PC-9 (cell line): Measurements from ENCODE around the gene OGDH.

Source experiments
- EZH2 ChIP-seq: fragments of 200-600 bp; sonication (generic); IDR thresholded peaks from 2 replicates; pipeline ENCODE4 v1.8.0; 2017; ENCODE audit warnings: antibody characterized with exemption, low read depth
- TF ChIP-seq, protein P1 (sequence below): fragments of 200-600 bp; sonication (generic); conservative IDR thresholded peaks from 2 replicates; pipeline ENCODE4 v1.6.1; 2017; ENCODE audit warnings: mixed run types, antibody characterized with exemption, mild to moderate bottlenecking, moderate library complexity

DNA sequence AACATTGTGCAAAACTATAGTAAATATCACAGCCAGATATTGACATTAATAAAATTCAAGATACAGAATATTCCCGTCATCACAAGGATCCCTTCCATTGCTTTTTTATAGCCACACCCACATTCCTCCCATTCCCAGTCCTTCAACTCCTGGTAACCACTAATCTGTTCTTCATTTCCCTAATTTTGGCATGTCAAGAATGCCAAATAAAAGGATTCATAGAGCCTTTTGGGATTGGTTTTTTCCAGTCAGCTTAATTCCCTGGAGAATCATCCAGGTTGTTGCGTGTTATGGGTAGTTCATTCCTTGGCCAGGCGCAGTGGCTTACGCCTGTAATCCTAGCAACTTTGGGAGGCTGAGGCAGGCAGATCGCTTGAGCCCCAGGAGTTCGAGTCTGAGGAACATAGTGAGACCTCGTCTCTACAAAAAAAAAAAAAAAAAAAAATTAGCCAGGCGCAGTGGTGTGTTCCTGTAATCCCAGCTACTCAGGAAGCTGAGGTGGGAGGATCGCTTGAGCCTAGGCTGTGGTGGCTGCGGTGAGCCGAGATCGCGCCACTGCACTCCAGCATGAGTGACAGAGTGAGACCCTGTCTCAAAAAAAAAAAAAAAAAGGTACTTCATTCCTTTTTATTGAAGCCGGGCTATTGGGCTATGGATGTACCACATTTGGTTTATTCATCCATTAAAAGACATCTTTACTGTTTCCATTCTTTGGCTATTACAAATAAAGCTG lies 2.7 kb downstream of the OGDH start:
- TF ChIP-seq, protein P1, sequence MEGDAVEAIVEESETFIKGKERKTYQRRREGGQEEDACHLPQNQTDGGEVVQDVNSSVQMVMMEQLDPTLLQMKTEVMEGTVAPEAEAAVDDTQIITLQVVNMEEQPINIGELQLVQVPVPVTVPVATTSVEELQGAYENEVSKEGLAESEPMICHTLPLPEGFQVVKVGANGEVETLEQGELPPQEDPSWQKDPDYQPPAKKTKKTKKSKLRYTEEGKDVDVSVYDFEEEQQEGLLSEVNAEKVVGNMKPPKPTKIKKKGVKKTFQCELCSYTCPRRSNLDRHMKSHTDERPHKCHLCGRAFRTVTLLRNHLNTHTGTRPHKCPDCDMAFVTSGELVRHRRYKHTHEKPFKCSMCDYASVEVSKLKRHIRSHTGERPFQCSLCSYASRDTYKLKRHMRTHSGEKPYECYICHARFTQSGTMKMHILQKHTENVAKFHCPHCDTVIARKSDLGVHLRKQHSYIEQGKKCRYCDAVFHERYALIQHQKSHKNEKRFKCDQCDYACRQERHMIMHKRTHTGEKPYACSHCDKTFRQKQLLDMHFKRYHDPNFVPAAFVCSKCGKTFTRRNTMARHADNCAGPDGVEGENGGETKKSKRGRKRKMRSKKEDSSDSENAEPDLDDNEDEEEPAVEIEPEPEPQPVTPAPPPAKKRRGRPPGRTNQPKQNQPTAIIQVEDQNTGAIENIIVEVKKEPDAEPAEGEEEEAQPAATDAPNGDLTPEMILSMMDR, result no peak
- TF ChIP-seq EZH2, result no peak
